Measurements from ENCODE around the gene CHMP3.

DNA sequence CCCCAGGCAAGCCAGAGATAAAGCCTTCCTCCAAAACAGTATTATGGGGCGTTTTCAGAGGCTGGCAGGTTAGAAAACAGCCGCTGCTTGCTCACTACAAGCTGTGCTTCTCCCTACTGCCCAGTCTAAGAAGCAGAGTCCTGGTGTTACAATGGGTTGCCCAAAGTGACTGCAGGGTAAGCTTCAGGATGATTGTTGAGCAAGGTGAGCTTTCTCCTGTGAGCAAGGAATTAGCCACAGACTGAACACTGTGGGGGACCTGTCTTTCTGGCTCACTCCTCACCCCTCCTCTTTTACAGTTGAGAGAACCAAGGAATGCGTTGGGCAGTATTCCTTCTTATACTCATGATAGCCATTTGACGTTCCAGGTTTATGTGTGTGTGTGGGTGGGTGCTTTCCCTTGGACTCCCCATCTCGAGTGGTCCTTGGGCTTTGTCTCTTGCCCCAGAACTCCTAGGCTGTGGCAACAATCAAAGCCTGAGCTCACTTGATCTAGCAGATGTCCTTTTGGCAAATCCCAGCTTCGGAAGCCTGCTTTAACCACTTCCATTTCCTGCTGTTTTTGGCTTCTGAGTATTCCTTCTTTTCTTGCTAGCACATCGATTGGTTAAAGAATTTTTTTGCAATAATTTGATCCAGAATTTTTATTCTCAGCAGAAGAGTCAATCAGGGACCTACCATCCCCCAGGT is 74.5 kb downstream of the CHMP3 start:
- TF ChIP-seq, protein P1, sequence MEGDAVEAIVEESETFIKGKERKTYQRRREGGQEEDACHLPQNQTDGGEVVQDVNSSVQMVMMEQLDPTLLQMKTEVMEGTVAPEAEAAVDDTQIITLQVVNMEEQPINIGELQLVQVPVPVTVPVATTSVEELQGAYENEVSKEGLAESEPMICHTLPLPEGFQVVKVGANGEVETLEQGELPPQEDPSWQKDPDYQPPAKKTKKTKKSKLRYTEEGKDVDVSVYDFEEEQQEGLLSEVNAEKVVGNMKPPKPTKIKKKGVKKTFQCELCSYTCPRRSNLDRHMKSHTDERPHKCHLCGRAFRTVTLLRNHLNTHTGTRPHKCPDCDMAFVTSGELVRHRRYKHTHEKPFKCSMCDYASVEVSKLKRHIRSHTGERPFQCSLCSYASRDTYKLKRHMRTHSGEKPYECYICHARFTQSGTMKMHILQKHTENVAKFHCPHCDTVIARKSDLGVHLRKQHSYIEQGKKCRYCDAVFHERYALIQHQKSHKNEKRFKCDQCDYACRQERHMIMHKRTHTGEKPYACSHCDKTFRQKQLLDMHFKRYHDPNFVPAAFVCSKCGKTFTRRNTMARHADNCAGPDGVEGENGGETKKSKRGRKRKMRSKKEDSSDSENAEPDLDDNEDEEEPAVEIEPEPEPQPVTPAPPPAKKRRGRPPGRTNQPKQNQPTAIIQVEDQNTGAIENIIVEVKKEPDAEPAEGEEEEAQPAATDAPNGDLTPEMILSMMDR (IDR thresholded peaks at IDR 0.05), result no peak
- TF ChIP-seq POLR2A (IDR thresholded peaks at IDR 0.05), result no peak

All from testis (tissue), 2 donors.